Endothelial cell of umbilical vein (primary cell): Measurements from ENCODE around the gene SYNPO2. TPM values are rescaled to one million over a fixed set of nuclear protein-coding genes. Genes with fewer than 3 reads are reported as not detected.

Source experiments
- BruUV-seq: library from RNA; stranded (reverse); fragments of 400-500 nt; replicated peaks from 2 replicates; lab custom pipeline; 2021; lab: Mats Ljungman, UMichigan
- CTCF ChIA-PET: fragments of 300-600, 350-600 bp; sonication (Branson Sonifier 250); formaldehyde crosslinking; loops from one replicate; lab custom pipeline; 2021; ENCODE audit warnings: antibody characterized with exemption, inconsistent platforms; lab: Charles Lee
- POLR2A ChIA-PET: fragments of 300-600, 350-600 bp; sonication (Branson Sonifier 250); formaldehyde crosslinking; loops from one replicate; lab custom pipeline; 2021; ENCODE audit warnings: antibody characterized with exemption, inconsistent platforms; lab: Charles Lee
- DNase-seq: peaks from one replicate; pipeline ENCODE4 v3.0.0-alpha.2; 2011; ENCODE audit warnings: low read depth, low spot score
- FAIRE-seq: peaks from 2 replicates; lab custom pipeline; 2011; peaks lifted over from hg19 to GRCh38; lab: Jason Lieb, UNC
- H2AFZ ChIP-seq: 2 replicates; pipeline ENCODE4 v1.6.0; 2012; ENCODE audit warnings: low read depth, low read length, control low read depth, inconsistent platforms
- H3K27ac ChIP-seq: 2 replicates; pipeline ENCODE4 v1.5.1; 2011; ENCODE audit warnings: low read depth, mild to moderate bottlenecking, control low read depth, low read length, moderate library complexity; ENCODE audit not compliant: insufficient read depth
- H3K27me3 ChIP-seq, 2 experiments: 2 replicates each; pipeline versions ENCODE4 v1.6.0 to v1.6.1; 2011; ENCODE audit warnings: low read length in 2 of 2, mixed read lengths in 1 of 2; ENCODE audit not compliant: control insufficient read depth in 2 of 2, insufficient read depth in 2 of 2
- H3K36me3 ChIP-seq, 2 experiments: 2 replicates in 1 of 2; 3 replicates in 1 of 2; pipeline ENCODE4 v1.5.1; 2011; ENCODE audit warnings: low read length in 2 of 2, mild to moderate bottlenecking in 1 of 2, moderate library complexity in 1 of 2; ENCODE audit not compliant: control insufficient read depth in 2 of 2, insufficient read depth in 2 of 2; ENCODE audit errors: extremely low read depth in 1 of 2
- H3K4me1 ChIP-seq: 3 replicates; pipeline ENCODE4 v1.5.1; 2011; ENCODE audit warnings: mild to moderate bottlenecking, low read length; ENCODE audit not compliant: control insufficient read depth, insufficient read depth; ENCODE audit errors: extremely low read depth
- H3K4me2 ChIP-seq: 2 replicates; pipeline ENCODE4 v1.6.1; 2011; ENCODE audit warnings: low read length, control low read depth, mixed read lengths; ENCODE audit not compliant: insufficient read depth
- H3K4me3 ChIP-seq, 3 experiments: fragments of 200-600 bp in 1 of 3; sonication (generic), shearing (Covaris generic) in 1 of 3; replicated peaks in 1 of 3; 2 replicates each; pipeline ENCODE4 v1.5.1; 2011 to 2016; ENCODE audit warnings: control low read depth in 3 of 3, low read length in 3 of 3, mild to moderate bottlenecking in 2 of 3, inconsistent platforms in 1 of 3, low read depth in 1 of 3, moderate library complexity in 1 of 3; ENCODE audit not compliant: insufficient read depth in 1 of 3
- H3K79me2 ChIP-seq: 2 replicates; pipeline ENCODE4 v1.6.0; 2012; ENCODE audit warnings: low read length, inconsistent platforms; ENCODE audit not compliant: control insufficient read depth, insufficient read depth
- H3K9ac ChIP-seq: replicated peaks from 2 replicates; pipeline ENCODE3; 2011; ENCODE audit warnings: low read length, control low read depth; ENCODE audit not compliant: insufficient read depth; ENCODE audit errors: extremely low read depth
- H3K9me1 ChIP-seq: replicated peaks from 3 replicates; pipeline ENCODE4 v1.6.0; 2011; ENCODE audit warnings: mild to moderate bottlenecking, low read length; ENCODE audit not compliant: control insufficient read depth, insufficient read depth; ENCODE audit errors: extremely low read depth
- H3K9me3 ChIP-seq: replicated peaks from 2 replicates; pipeline ENCODE4 v1.5.1; 2012; ENCODE audit warnings: low read length, inconsistent platforms; ENCODE audit not compliant: control insufficient read depth, insufficient read depth
- H4K20me1 ChIP-seq: replicated peaks from 2 replicates; pipeline ENCODE3; 2011; ENCODE audit warnings: mild to moderate bottlenecking, low read length; ENCODE audit not compliant: control insufficient read depth, insufficient read depth; ENCODE audit errors: extremely low read depth
- CTCF ChIP-seq, 2 donors: IDR thresholded peaks; 1 replicate in 1 of 2; 2 replicates in 1 of 2; pipeline ENCODE4 v1.5.1; 2011; ENCODE audit warnings: low read length in 2 of 2, mild to moderate bottlenecking in 2 of 2, moderate library complexity in 2 of 2, control low read depth in 1 of 2, inconsistent platforms in 1 of 2, low read depth in 1 of 2; ENCODE audit not compliant: insufficient read depth in 1 of 2; ENCODE audit errors: extremely low read depth in 1 of 2
- EZH2 ChIP-seq: IDR thresholded peaks from 2 replicates; pipeline ENCODE4 v1.6.1; 2012; ENCODE audit warnings: borderline replicate concordance, low read depth, mild to moderate bottlenecking, moderate library complexity, low read length, inconsistent platforms; ENCODE audit not compliant: severe bottlenecking
- FOS ChIP-seq: IDR thresholded peaks from 2 replicates; pipeline ENCODE4 v1.6.1; 2011; ENCODE audit warnings: mild to moderate bottlenecking, low read length, moderate library complexity, borderline replicate concordance; ENCODE audit not compliant: insufficient read depth
- GATA2 ChIP-seq: IDR thresholded peaks from 2 replicates; pipeline ENCODE4 v1.7.0; 2011; ENCODE audit warnings: low read depth, mild to moderate bottlenecking, moderate library complexity, mixed read lengths, low read length; ENCODE audit not compliant: insufficient read length, insufficient read depth
- JUN ChIP-seq: IDR thresholded peaks from 2 replicates; pipeline ENCODE4 v1.6.1; 2011; ENCODE audit warnings: borderline replicate concordance, low read depth; ENCODE audit not compliant: insufficient read length, insufficient read depth
- MAX ChIP-seq: IDR thresholded peaks from 2 replicates; pipeline ENCODE4 v1.6.1; 2011; ENCODE audit not compliant: insufficient read depth, insufficient read length
- MYC ChIP-seq: IDR thresholded peaks from one replicate; pipeline ENCODE4 v1.6.1; 2011; ENCODE audit warnings: mild to moderate bottlenecking, low read depth, low read length
- POLR2A ChIP-seq: IDR thresholded peaks from 2 replicates; pipeline ENCODE4 v1.6.1; 2012; ENCODE audit warnings: low read depth, mild to moderate bottlenecking, control low read depth, low read length
- POLR2AphosphoS5 ChIP-seq: IDR thresholded peaks from 2 replicates; pipeline ENCODE4 v1.6.1; 2012; ENCODE audit warnings: low read depth, mild to moderate bottlenecking, control low read depth, low read length, moderate library complexity; ENCODE audit not compliant: insufficient read depth
- dilution Hi-C: fragments of 300-500 bp; cut with MboI; formaldehyde crosslinking; loops from one replicate; pipeline ENCODE4 v1.15.0; 2019; ENCODE audit warnings: low sequenced_read_pairs; ENCODE audit not compliant: extremely low pct_ligation_motif_present
- intact Hi-C: fragments of 100-400 bp; cut with micrococcal nuclease; formaldehyde crosslinking; loops from one replicate; pipeline ENCODE4 v1.10.0; 2022
- polyA plus RNA-seq, 4 experiments: library from polyadenylated mRNA; depleted of rRNA in 3 of 4; stranded (reverse) in 3 of 4; unstranded in 1 of 4; fragments of >200 nt; gene quantifications; 2 replicates each; pipeline versions ENCODE4 v1.2.1 to v1.2.3, GENCODE V29; 2011 to 2012; ENCODE audit warnings: missing spikeins in 1 of 4
- total RNA-seq: library from RNA; stranded (reverse); gene quantifications from 2 replicates; pipeline ENCODE4 v1.2.3, GENCODE V29; 2021

The SYNPO2 gene
- total and polyA plus RNA-seq, 2 donors (not counting 3 experiments of a cell fraction or from before 2014, with no cell fraction given), result 0.06 to 0.13 TPM

- no peaks in the 10 kb centered on the region for H3K36me3 ChIP-seq
- no peak overlapping the region for H3K27ac ChIP-seq
- no peak overlapping the region for H3K9ac ChIP-seq
- no peaks in the 10 kb centered on the region for H4K20me1 ChIP-seq
- no peaks in the 10 kb centered on the region for H3K27me3 ChIP-seq
- ChIA-PET CTCF (no interaction called here), POLR2A (no interaction called here)
- no peaks in the 10 kb centered on the region for H3K4me1 ChIP-seq
- no peak overlapping the region for H3K4me2 ChIP-seq
- BruUV-seq, result no TSS peak
- H3K79me2 ChIP-seq, result no peaks in the 10 kb centered on the region
- no peak overlapping the region for H2AFZ ChIP-seq
- TF ChIP-seq JUN (no peak), MYC (no peak), POLR2A (no peak), GATA2 (no peak), POLR2AphosphoS5 (no peak), MAX (no peak), CTCF (IDR thresholded peaks at IDR 0.05; ENCODE audit: extremely low read depth in 1 of 2, insufficient read depth in 1 of 2, low read depth in 1 of 2, low read length in 2 of 2) (no peak), FOS (no peak), EZH2 (no peak)
- no peak overlapping the region for H3K4me3 ChIP-seq
- DNase-seq, result no peak
- no peak for FAIRE-seq
- dilution Hi-C loops, result no loop called here
- H3K9me1 ChIP-seq, result no peaks in the 10 kb centered on the region
- intact Hi-C loops, result no loop called here
- no peaks in the 10 kb centered on the region for H3K9me3 ChIP-seq
Observed at GRCh38 chr4:119081943-119082342, 193.3 kb downstream of the SYNPO2 start.
